C4-2B (cell line): ENCODE results near the gene PTEN.
"Not testable (repeated sequence)": the region's sequence is repeated elsewhere in the genome, so short reads cannot be mapped to it uniquely, and the experiment has no call there.

Source experiments
- H3K27ac ChIP-seq: fragments of 450-650 bp; 2 replicates; pipeline ENCODE4 v1.5.1; 2017
- ZFX ChIP-seq: fragments of 450-650 bp; IDR thresholded peaks from 2 replicates; pipeline ENCODE4 v1.6.1; 2017
- TF ChIP-seq, protein P1 (sequence below): fragments of 450-650 bp; conservative IDR thresholded peaks from 2 replicates; pipeline ENCODE4 v1.5.1; 2017; ENCODE audit warnings: mild to moderate bottlenecking

Gene PTEN

DNA sequence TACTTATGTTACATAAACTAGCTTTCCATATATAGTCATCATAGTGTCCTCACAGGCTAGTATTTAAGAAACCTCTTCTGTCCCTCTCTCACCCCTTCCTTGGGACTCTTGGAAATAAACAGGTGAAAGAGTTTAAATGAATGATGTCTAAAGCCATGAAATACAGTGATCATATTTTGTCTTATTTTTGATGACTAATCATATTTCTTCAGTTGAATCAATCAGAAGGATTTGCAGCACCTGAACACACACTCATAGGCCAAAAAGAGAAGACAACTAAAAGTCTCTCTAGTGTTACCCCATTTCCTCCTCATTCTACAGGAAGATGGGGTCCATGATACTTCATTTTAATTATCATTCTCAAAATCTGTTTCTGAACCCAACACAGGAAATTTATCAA, 36.8 kb upstream of the PTEN start:
- TF ChIP-seq ZFX, result no peak
- TF ChIP-seq, protein P1, sequence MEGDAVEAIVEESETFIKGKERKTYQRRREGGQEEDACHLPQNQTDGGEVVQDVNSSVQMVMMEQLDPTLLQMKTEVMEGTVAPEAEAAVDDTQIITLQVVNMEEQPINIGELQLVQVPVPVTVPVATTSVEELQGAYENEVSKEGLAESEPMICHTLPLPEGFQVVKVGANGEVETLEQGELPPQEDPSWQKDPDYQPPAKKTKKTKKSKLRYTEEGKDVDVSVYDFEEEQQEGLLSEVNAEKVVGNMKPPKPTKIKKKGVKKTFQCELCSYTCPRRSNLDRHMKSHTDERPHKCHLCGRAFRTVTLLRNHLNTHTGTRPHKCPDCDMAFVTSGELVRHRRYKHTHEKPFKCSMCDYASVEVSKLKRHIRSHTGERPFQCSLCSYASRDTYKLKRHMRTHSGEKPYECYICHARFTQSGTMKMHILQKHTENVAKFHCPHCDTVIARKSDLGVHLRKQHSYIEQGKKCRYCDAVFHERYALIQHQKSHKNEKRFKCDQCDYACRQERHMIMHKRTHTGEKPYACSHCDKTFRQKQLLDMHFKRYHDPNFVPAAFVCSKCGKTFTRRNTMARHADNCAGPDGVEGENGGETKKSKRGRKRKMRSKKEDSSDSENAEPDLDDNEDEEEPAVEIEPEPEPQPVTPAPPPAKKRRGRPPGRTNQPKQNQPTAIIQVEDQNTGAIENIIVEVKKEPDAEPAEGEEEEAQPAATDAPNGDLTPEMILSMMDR, result no peak

DNA sequence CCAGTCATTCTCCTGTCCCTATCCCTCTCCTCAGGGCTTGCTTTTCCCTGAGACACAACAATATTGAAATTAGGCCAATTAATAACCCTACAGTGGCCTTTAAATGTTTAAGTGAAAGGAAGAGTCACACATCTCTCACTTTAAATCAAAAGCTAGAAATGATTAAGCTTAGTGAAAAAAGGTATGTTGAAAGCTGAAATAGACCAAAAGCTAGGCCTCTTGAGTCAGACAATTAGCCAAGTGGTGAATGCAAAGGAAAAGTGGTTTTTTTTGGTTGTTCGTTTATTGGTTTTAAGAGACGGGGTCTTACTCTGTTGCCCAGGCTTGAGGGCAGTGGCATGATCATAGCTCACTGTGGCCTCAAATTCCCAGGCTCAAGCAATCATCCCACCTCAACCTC, 35.7 kb upstream of the PTEN start:
- no peak for TF ChIP-seq ZFX
- TF ChIP-seq, protein P1, result no peak
- no peak overlapping the region for H3K27ac ChIP-seq

More for the DNA sequence above, 36.8 kb upstream of the PTEN start:
- H3K27ac ChIP-seq, result no peak overlapping the region

DNA sequence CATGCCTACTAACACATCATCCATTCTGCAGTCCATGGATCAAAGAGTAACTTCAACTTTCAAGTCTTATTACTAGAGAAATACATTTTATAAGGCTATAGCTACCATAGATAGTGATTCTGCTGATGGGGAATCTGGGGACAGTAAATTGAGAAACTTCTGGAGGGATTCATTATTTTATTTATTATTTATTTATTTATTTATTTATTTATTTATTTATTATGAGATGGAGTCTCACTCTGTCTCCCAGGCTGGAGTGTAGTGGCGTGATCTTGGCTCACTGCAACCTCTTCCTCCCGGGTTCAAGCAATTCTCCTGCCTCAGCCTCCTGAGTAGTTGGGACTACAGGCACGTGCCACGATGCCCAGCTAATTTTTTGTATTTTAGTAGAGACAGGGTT, 34.4 kb upstream of the PTEN start:
- H3K27ac ChIP-seq, result not testable (repeated sequence)

DNA sequence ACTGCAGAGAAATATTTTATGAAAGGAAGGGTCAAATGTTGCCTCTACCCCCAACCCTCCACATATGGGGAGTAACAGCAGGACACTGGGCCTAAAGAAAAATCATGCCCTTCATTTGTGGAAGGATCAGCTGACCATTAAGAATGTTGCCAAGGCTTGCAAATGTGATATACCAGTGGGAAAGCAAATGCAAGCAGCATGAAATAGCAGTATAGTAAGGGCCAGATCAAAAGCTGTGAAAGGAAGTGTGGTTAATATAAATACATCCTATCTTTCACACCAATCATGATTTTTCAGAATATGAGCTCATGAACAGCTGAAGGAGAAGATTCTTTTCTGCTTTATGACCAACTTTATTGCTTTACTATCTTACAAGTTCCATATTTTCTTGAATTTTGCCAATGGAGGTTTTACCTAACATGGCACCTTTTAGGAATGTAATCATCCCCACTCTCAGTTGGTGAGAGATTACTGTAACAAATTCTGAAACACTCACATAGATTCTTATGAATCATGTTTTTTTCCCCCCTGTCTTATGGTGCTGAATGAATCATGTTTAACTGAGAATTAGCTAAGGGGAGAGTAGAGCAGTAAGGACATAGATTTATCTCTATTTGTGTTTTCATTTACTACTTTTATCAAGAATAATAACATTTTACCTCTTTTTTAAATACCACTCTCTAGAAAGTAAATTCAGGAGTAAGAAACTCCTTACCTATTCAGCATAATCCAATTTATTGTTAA, 33.3 kb upstream of the PTEN start:
- H3K27ac ChIP-seq, result no peak overlapping the region
- TF ChIP-seq, protein P1, result no peak
- TF ChIP-seq ZFX, result no peak

DNA sequence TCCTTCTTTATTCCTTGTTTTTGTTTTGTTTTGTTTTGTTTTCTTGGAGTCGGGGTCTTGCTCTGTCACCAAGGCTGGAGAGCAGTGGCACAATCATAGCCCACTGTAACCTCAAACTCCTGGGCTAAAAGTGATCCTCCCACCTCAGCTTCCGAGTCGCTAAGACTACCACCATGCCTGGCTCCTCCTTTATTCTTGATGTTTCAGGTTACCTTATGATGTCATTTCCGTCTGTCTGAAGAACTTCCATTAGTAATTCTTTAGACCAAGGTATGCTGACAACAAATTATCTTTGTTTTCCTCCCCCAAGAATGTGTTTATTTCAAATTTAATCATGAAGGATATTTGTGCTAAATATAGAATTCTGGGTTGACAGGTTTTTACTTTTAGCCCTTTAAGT, 27.3 kb upstream of the PTEN start:
- TF ChIP-seq, protein P1, result no peak
- no peak for TF ChIP-seq ZFX
- H3K27ac ChIP-seq, result no peak overlapping the region

DNA sequence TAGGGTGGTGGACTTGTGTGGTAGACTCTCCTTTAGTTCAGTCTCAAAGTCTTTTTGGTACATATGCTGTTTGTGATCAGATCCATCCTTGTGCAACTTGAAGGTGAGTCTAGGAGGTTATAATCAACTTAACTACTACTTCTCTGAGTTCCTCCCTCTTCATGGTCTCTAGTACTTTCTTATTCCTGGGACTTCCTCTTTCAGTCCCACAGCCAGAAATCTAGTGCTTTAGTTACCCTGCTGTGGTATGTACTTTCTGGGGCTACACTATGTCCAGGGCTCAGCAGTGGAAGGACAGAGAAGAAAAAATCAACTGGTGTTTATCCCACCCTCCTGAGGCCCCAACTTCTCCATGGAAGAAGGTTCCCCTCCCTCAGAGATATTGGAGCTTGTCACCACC, 26.0 kb upstream of the PTEN start:
- no peak for TF ChIP-seq ZFX
- TF ChIP-seq, protein P1, result no peak
- H3K27ac ChIP-seq, result no peak overlapping the region

DNA sequence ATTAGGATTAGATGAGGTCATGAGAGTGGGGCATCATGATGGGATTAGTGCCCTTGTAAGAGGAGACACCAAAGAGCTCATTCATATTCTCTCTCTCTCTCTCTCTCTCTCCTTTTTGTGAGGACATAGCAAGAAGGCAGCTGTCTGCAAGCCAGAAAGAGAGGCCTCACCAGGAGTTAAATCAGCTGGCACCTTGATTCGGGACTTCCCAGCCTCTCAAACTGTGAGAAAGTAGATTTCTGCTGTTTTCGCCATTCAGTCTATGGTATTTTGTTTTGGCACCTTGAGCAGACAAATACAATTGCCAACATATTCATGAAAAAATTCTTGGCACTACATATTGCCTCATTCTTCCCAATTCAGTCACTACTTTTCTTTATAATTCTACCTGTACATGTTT, 24.8 kb upstream of the PTEN start:
- TF ChIP-seq ZFX, result no peak
- TF ChIP-seq, protein P1, result no peak
- no peak overlapping the region for H3K27ac ChIP-seq

DNA sequence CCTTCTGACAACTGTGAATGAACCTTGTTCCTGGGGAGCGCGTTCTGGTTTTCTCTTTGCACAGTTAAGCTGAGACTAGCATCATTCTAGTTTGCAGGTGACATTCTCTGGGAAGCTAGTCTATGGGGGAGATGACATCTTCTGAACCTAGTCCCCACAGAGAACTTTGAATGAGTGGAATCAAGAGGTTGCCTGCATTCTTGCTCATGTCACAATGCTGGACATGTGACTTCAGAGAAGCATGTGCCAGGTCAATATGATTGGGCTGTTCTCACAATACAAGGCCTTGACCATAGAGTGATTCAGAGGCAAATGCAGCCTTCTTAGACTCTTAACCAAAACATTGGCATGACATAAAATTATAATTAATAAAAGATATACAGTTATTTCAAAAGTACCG, 22.2 kb upstream of the PTEN start:
- H3K27ac ChIP-seq, result no peak overlapping the region
- TF ChIP-seq ZFX, result no peak
- TF ChIP-seq, protein P1, result no peak
